Omental fat pad (tissue), 4 donors: ENCODE measurements around the gene CSNK2A2. TPM values are rescaled to one million over a fixed set of nuclear protein-coding genes. Genes with fewer than 3 reads are reported as not detected.

Experiments
- ATAC-seq: fragments of 150-250 bp; one replicate; pipeline ENCODE4 v1.9.1; 2016; ENCODE audit warnings: mild to moderate bottlenecking, moderate library complexity; ENCODE audit not compliant: low FRiP score
- DNase-seq: peaks from one replicate; pipeline ENCODE4 v3.0.0-alpha.2; 2019; ENCODE audit warnings: low spot score
- CTCF ChIP-seq, 3 donors: fragments of 450-650 bp; IDR thresholded peaks; one replicate each; pipeline ENCODE4 v1.5.1; 2016 to 2017; ENCODE audit warnings: antibody characterized with exemption in 3 of 3, mild to moderate bottlenecking in 3 of 3, moderate library complexity in 2 of 3
- total RNA-seq, 4 donors: library from RNA; depleted of rRNA; stranded (reverse); fragments of >200 nt; gene quantifications; one replicate each; pipeline ENCODE4 v1.1.0, GENCODE V29; 2016

The CSNK2A2 gene
- total RNA-seq, 4 donors from 2014 or later: 34.4 to 48.8 (median 37.8) TPM

- ATAC-seq: no peak
- TF ChIP-seq CTCF (IDR thresholded peaks at IDR 0.05): no peak
- no peak for DNase-seq
These were observed 2.3 kb upstream of the CSNK2A2 start for GRCh38 chr16:58200004-58200797.

GRCh38 chr16:58198803-58199411 lies 1.0 kb upstream of the CSNK2A2 start:
- ATAC-seq (no peak), DNase-seq (no peak)
- no peak for TF ChIP-seq CTCF (IDR thresholded peaks at IDR 0.05)

GRCh38 chr16:58197314-58198012 lies 443 bp downstream of the CSNK2A2 start:
- TF ChIP-seq CTCF (IDR thresholded peaks at IDR 0.05): no peak
- DNase-seq: no peak
- peak; percentile 47 for ATAC-seq

- peak; percentile 46 for ATAC-seq
These were observed 1.0 kb downstream of the CSNK2A2 start for GRCh38 chr16:58196898-58197313.

GRCh38 chr16:58195771-58196170 lies 2.1 kb downstream of the CSNK2A2 start:
- DNase-seq: no peak
- TF ChIP-seq CTCF (IDR thresholded peaks at IDR 0.05): no peak
- ATAC-seq: no peak

More at GRCh38 chr16:58196898-58197313, 1.0 kb downstream of the CSNK2A2 start:
- no peak for TF ChIP-seq CTCF (IDR thresholded peaks at IDR 0.05)
- DNase-seq: no peak

GRCh38 chr16:58195344-58195743 lies 2.6 kb downstream of the CSNK2A2 start:
- no peak for ATAC-seq

More at GRCh38 chr16:58195344-58195743, 2.6 kb downstream of the CSNK2A2 start:
- DNase-seq: no peak
- TF ChIP-seq CTCF (IDR thresholded peaks at IDR 0.05): no peak
